Measurements from ENCODE around the gene EXOC4.

Gene EXOC4

GRCh38 chr7:133859871-133860450, 607.1 kb downstream of the EXOC4 start:
- Histone ChIP-seq H3K9me3 (ENCODE audit: low read length) (no peaks in the 10 kb centered on the region), H3K27me3 (ENCODE audit: insufficient read depth, low read length) (no peaks in the 10 kb centered on the region), H2AFZ (ENCODE audit: low read depth, low read length) (no peak overlapping the region), H3K36me3 (ENCODE audit: insufficient read depth, low read length) (no peaks in the 10 kb centered on the region), H3K4me1 (ENCODE audit: insufficient read depth, low read length) (peaks cover 4% of the 10 kb centered on the region), H3K4me3 (ENCODE audit: low read length) (no peak overlapping the region)

- no peak overlapping the region for H2AFZ ChIP-seq (ENCODE audit: low read depth, low read length)
- H3K9me3 ChIP-seq (ENCODE audit: low read length), result no peaks in the 10 kb centered on the region
- no peak overlapping the region for H3K4me3 ChIP-seq (ENCODE audit: low read length)
- H3K36me3 ChIP-seq (ENCODE audit: insufficient read depth, low read length), result no peaks in the 10 kb centered on the region
- H3K4me1 ChIP-seq (ENCODE audit: insufficient read depth, low read length), result peaks cover 4% of the 10 kb centered on the region
- H3K27me3 ChIP-seq (ENCODE audit: insufficient read depth, low read length), result no peaks in the 10 kb centered on the region
Measured at GRCh38 chr7:133860628-133861335, 607.9 kb downstream of the EXOC4 start.

DNA sequence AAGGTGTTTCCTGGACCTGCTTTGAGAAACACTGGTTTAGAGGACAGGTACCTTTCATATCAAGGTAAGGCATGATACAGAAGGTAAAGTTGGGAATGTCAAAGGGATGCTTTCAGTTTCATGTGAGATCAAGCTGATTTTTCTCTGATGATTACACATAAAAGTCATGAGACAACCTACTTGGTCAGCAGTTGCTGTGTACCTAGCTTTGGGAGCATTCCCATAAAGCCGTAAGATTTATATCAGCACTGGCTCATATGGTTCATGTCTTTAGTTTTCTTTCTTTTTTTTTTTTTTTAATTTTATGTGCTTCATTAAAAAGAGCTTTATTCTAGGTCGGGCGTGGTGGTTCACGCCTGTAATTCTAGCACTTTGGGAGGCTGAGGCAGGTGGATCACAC, 609.0 kb downstream of the EXOC4 start:
- Histone ChIP-seq H3K36me3 (ENCODE audit: insufficient read depth, low read length) (no peaks in the 10 kb centered on the region), H3K4me1 (ENCODE audit: insufficient read depth, low read length) (peaks cover 4% of the 10 kb centered on the region), H2AFZ (ENCODE audit: low read depth, low read length) (no peak overlapping the region), H3K9me3 (ENCODE audit: low read length) (no peaks in the 10 kb centered on the region), H3K27me3 (ENCODE audit: insufficient read depth, low read length) (no peaks in the 10 kb centered on the region), H3K4me3 (ENCODE audit: low read length) (no peak overlapping the region)

DNA sequence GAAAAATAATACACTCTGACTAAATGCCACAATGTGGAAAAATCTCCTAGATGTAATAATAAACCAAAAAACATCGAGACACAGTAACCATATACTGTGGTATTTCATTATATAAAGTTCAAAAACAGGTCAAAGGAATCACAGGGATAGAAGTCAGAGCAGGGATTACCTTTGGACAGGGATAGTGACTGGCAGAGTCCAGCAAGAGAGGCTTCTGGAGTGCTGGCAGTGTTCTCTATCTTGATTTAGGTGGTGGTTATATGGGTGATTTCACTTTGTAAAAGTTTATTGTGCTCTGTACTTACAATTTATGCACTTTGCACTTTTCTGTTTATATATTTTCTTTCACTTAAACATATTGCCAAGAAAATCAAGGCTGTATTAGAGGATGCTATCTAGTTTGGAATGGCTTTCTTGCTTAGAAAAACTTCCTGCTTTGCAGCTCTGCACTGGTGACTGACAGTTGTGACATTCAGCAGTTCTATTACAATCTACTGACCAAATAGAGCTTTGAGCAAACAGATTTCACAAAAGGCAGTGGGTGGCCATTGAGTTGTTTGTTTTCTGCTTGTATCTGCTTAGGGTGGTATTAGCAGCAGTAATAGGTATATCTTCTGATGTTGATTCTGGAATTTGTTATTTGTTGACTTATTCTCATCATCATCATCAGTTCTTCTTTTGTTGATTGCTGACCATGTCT, 610.6 kb downstream of the EXOC4 start:
- no peaks in the 10 kb centered on the region for H3K36me3 ChIP-seq (ENCODE audit: insufficient read depth, low read length)
- no peak overlapping the region for H3K4me3 ChIP-seq (ENCODE audit: low read length)
- peaks cover 4% of the 10 kb centered on the region for H3K4me1 ChIP-seq (ENCODE audit: insufficient read depth, low read length)
- no peaks in the 10 kb centered on the region for H3K27me3 ChIP-seq (ENCODE audit: insufficient read depth, low read length)
- H2AFZ ChIP-seq (ENCODE audit: low read depth, low read length), result no peak overlapping the region
- H3K9me3 ChIP-seq (ENCODE audit: low read length), result no peaks in the 10 kb centered on the region

- Histone ChIP-seq H3K4me3 (ENCODE audit: low read length) (no peak overlapping the region), H3K4me1 (ENCODE audit: insufficient read depth, low read length) (no peaks in the 10 kb centered on the region), H2AFZ (ENCODE audit: low read depth, low read length) (no peak overlapping the region), H3K9me3 (ENCODE audit: low read length) (no peaks in the 10 kb centered on the region), H3K27me3 (ENCODE audit: insufficient read depth, low read length) (no peaks in the 10 kb centered on the region), H3K36me3 (ENCODE audit: insufficient read depth, low read length) (no peaks in the 10 kb centered on the region)
Measured at GRCh38 chr7:133869556-133869955, 616.7 kb downstream of the EXOC4 start.

- H3K27me3 ChIP-seq (ENCODE audit: insufficient read depth, low read length), result no peaks in the 10 kb centered on the region
- no peaks in the 10 kb centered on the region for H3K36me3 ChIP-seq (ENCODE audit: insufficient read depth, low read length)
- no peaks in the 10 kb centered on the region for H3K4me1 ChIP-seq (ENCODE audit: insufficient read depth, low read length)
- H3K9me3 ChIP-seq (ENCODE audit: low read length), result no peaks in the 10 kb centered on the region
- H3K4me3 ChIP-seq (ENCODE audit: low read length), result no peak overlapping the region
- no peak overlapping the region for H2AFZ ChIP-seq (ENCODE audit: low read depth, low read length)
Measured at GRCh38 chr7:133871757-133872156, 618.9 kb downstream of the EXOC4 start.

DNA sequence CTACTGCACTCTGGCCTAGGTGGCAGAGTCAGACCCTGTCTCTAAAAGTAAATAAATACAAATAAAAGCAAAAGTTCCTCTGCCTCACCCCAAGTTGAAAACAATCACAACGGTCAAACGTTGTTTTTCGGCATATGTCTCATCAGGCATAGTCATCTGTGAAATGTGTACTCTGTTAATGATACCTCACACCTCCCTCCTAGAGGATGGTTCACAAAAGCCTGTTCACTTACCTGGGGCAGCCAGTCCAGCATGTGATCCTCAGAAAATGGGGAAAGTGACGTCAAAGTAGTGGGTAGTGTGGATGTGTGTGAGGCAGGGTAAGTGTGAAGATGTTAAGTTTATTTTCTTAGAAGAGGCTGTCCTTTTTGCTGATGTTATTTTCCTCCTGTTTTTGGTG, 620.3 kb downstream of the EXOC4 start:
- H2AFZ ChIP-seq (ENCODE audit: low read depth, low read length), result no peak overlapping the region

DNA sequence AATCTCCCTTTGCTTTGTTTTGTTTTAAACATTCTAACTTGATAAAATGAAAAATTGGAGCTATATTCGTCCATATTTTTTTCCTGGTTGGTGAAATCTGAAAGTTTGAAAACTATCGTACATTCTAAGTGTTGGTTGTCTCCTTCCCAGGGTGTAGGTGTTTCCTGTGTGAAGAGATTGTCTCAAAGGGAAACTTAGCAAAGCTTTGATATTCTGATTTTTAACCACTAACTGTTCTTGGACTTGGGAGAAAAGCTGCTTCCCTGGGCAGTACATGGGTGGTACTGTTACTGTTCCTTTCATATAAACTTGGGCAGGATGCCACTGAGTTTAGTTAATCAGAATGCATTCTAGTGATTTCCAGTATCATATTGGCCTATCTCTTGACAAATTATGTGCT, 620.8 kb downstream of the EXOC4 start:
- H3K4me1 ChIP-seq (ENCODE audit: insufficient read depth, low read length), result no peaks in the 10 kb centered on the region
- no peaks in the 10 kb centered on the region for H3K9me3 ChIP-seq (ENCODE audit: low read length)
- no peak overlapping the region for H2AFZ ChIP-seq (ENCODE audit: low read depth, low read length)
- no peak overlapping the region for H3K4me3 ChIP-seq (ENCODE audit: low read length)
- no peaks in the 10 kb centered on the region for H3K27me3 ChIP-seq (ENCODE audit: insufficient read depth, low read length)
- H3K36me3 ChIP-seq (ENCODE audit: insufficient read depth, low read length), result no peaks in the 10 kb centered on the region

More for the DNA sequence above, 620.3 kb downstream of the EXOC4 start:
- H3K4me3 ChIP-seq (ENCODE audit: low read length), result no peak overlapping the region
- no peaks in the 10 kb centered on the region for H3K4me1 ChIP-seq (ENCODE audit: insufficient read depth, low read length)
- H3K36me3 ChIP-seq (ENCODE audit: insufficient read depth, low read length), result no peaks in the 10 kb centered on the region
- H3K27me3 ChIP-seq (ENCODE audit: insufficient read depth, low read length), result no peaks in the 10 kb centered on the region
- H3K9me3 ChIP-seq (ENCODE audit: low read length), result no peaks in the 10 kb centered on the region

DNA sequence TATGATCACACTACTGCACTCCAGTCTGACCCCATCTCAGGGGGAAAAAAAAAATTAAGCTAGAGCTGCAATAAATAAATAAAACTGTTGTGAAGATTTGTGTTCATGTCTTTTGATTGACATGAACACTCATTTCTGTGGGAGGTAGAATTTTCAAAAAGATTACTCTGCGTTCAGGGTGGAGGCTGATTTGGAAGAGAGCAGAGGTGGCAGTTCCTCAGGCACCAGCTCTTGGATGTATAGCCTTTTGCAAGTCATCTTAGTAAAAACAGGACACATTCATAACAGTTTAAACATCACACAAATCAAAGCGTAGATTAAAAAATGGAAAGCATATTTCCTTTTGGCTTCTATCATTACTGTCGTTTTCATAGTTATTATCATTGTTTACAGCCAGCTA, 630.7 kb downstream of the EXOC4 start:
- Histone ChIP-seq H3K9me3 (ENCODE audit: low read length) (no peaks in the 10 kb centered on the region), H3K27me3 (ENCODE audit: insufficient read depth, low read length) (no peaks in the 10 kb centered on the region), H3K4me3 (ENCODE audit: low read length) (no peak overlapping the region), H3K4me1 (ENCODE audit: insufficient read depth, low read length) (no peaks in the 10 kb centered on the region), H3K36me3 (ENCODE audit: insufficient read depth, low read length) (no peaks in the 10 kb centered on the region), H2AFZ (ENCODE audit: low read depth, low read length) (no peak overlapping the region)

DNA sequence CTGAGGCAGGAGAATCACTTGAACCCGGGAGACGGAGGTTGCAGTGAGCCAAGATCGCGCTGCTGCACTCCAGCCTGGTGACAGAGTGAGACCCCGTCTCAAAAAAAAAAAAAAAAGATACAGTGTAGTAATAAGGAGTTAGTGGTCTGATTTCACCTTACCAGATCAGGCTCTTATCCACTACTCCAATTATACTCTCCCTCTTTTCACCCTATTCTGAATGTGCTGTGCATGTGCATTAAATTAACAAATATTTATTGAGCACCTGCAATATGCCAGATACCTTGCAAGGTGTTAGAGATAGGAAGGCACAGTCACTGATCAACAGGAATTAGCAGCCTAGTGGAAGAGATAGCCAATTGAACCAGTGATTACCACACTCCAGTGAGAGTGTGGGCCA, 632.3 kb downstream of the EXOC4 start:
- no peaks in the 10 kb centered on the region for H3K4me1 ChIP-seq (ENCODE audit: insufficient read depth, low read length)

GRCh38 chr7:133886086-133886485, 633.2 kb downstream of the EXOC4 start:
- Histone ChIP-seq H2AFZ (ENCODE audit: low read depth, low read length) (no peak overlapping the region), H3K9me3 (ENCODE audit: low read length) (no peaks in the 10 kb centered on the region), H3K36me3 (ENCODE audit: insufficient read depth, low read length) (no peaks in the 10 kb centered on the region), H3K4me1 (ENCODE audit: insufficient read depth, low read length) (no peaks in the 10 kb centered on the region), H3K27me3 (ENCODE audit: insufficient read depth, low read length) (no peaks in the 10 kb centered on the region), H3K4me3 (ENCODE audit: low read length) (no peak overlapping the region)

More for the DNA sequence above, 632.3 kb downstream of the EXOC4 start:
- H3K36me3 ChIP-seq (ENCODE audit: insufficient read depth, low read length), result no peaks in the 10 kb centered on the region
- no peaks in the 10 kb centered on the region for H3K9me3 ChIP-seq (ENCODE audit: low read length)
- H2AFZ ChIP-seq (ENCODE audit: low read depth, low read length), result no peak overlapping the region
- H3K27me3 ChIP-seq (ENCODE audit: insufficient read depth, low read length), result no peaks in the 10 kb centered on the region
- no peak overlapping the region for H3K4me3 ChIP-seq (ENCODE audit: low read length)

GRCh38 chr7:133886797-133887196, 633.9 kb downstream of the EXOC4 start:
- Histone ChIP-seq H2AFZ (ENCODE audit: low read depth, low read length) (no peak overlapping the region), H3K27me3 (ENCODE audit: insufficient read depth, low read length) (no peaks in the 10 kb centered on the region), H3K9me3 (ENCODE audit: low read length) (no peaks in the 10 kb centered on the region), H3K4me1 (ENCODE audit: insufficient read depth, low read length) (no peaks in the 10 kb centered on the region), H3K4me3 (ENCODE audit: low read length) (no peak overlapping the region), H3K36me3 (ENCODE audit: insufficient read depth, low read length) (no peaks in the 10 kb centered on the region)

GRCh38 chr7:133887459-133887858, 634.6 kb downstream of the EXOC4 start:
- Histone ChIP-seq H3K27me3 (ENCODE audit: insufficient read depth, low read length) (no peaks in the 10 kb centered on the region), H3K9me3 (ENCODE audit: low read length) (no peaks in the 10 kb centered on the region), H3K4me3 (ENCODE audit: low read length) (no peak overlapping the region), H3K4me1 (ENCODE audit: insufficient read depth, low read length) (no peaks in the 10 kb centered on the region), H3K36me3 (ENCODE audit: insufficient read depth, low read length) (no peaks in the 10 kb centered on the region), H2AFZ (ENCODE audit: low read depth, low read length) (no peak overlapping the region)
